IPS-18c (cell line): ENCODE data around the gene FAM13B.
"Not testable (repeated sequence)": the region's sequence is repeated elsewhere in the genome, so short reads cannot be mapped to it uniquely, and the experiment has no call there.

Experiments used
- H3K4me3 ChIP-seq: 2 replicates; pipeline ENCODE4 v1.7.0; 2013; ENCODE audit warnings: low read depth, mild to moderate bottlenecking, low read length, moderate library complexity; ENCODE audit not compliant: insufficient read depth
- H3K9me3 ChIP-seq: one replicate; pipeline ENCODE4 v1.6.1; 2013; ENCODE audit warnings: mild to moderate bottlenecking, low read length, moderate library complexity; ENCODE audit not compliant: control insufficient read depth, insufficient read depth

Gene FAM13B

DNA sequence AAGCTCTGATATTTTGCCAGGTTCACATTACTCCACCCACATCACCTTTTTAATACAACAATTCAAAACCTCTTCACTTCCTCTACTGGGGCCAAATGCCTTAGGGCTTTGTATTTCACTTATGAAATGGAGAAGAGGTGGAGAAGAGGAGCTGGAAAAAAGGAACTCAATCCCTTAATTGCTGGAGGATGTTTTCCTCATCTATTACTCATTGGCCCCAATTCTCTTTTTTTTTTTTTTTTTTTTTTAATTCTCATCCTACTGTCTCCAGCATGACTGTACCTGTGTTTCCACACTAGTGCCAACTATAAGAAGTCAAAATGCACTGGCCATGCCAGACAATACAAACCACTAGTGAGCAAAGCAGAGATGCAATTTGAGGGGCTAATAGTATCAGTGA lies 20.9 kb downstream of the FAM13B start:
- no peaks in the 10 kb centered on the region for H3K9me3 ChIP-seq
- no peak overlapping the region for H3K4me3 ChIP-seq

DNA sequence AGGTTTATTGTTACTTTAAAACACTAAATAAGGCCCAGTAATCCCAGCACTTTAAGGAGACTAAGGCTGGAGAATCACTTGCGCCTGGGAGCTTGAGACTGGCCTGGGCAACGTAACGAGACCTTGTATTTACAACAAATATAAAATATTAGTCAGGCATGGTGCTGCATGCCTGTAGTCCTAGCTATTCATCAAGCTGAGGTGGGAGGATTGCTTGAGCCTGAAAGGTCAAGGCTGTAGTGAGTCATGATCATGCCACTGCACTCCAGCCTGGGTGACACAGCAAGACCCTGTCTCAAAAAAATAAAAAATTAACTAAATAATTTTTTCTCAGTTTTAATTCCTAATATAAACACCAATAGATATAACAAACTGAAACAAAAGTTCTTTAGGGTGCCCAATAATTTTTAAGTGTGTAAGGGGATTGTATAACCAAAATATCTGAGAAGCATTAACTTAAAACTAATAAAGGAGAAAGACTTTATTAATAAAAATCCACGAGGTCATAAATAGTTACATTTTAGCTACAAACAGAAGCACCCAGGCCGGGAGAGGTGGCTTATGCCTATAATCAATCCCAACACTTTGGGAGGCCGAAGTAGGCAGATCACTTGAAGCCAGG lies 32.7 kb downstream of the FAM13B start:
- Histone ChIP-seq H3K4me3 (no peak overlapping the region), H3K9me3 (no peaks in the 10 kb centered on the region)

DNA sequence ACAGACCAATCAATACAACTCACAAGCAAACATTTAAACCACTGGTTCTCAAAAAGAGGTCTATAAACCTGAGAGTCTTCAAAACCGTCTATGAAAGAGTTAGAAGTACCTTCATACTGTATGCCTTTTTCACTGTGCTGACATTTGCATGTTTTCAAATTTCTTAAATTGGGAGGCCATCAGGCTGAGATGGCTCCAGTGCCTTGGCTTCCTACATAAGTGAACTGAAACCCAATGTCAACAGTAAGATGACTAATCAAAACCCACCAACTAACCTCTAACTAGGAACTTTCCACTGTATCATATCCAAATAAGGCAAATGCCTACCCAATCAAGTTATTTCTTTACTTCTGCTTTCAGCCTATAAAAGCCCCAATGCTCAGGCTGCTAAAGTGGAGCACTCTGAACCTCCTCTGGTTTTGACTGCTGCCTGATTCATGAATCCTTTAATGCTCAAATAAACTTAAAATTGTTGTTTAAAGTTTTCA lies 35.1 kb downstream of the FAM13B start:
- no peaks in the 10 kb centered on the region for H3K9me3 ChIP-seq
- H3K4me3 ChIP-seq: no peak overlapping the region

DNA sequence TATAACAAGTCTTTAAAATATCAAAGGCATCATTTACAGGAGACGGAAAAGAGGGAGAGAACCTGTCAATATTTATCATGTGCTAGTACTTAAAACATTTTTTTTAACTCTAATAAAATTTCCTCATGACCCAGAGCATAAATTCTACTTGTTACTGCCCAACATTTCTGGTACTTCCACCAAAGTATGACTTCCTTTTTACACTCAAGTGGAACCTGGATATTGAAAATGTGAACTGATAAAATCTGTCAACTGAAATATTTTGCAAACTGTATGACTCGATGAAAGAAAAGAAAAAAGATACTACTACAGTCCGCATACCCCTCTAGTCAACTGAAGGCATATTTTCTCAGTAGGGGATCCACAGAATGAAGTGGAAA lies 37.1 kb downstream of the FAM13B start:
- H3K4me3 ChIP-seq: no peak overlapping the region
- H3K9me3 ChIP-seq: no peaks in the 10 kb centered on the region

DNA sequence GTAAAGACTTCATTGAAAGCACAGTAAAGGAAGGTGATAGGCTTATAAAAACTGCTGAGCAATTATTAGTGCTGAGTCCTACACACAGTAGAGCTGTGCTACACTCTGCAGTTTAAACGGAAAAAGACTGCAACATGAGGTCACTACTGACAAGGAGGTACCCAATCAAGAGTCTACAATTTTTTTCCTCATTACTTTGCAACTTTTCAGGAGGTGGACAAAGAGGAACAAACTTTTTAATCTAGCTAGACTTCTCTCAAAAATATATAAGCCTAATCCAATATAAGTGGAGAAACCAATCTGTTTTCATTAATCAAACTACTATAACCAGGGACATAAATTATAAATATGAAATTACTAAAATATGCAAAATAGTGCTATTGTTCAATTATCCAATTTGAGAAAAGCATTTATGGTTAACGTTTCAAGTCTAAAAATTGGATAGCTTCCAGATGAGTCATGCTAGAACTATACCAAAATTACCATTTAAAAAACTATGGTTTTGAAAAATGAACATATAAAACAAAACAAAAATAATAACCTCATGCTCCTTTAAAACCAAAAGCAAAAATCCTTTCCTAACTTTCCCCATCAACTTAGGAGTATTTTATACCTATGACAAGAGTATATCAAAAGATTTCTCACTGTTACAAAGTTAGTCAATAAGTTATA lies 37.7 kb downstream of the FAM13B start:
- Histone ChIP-seq H3K4me3 (no peak overlapping the region), H3K9me3 (no peaks in the 10 kb centered on the region)

DNA sequence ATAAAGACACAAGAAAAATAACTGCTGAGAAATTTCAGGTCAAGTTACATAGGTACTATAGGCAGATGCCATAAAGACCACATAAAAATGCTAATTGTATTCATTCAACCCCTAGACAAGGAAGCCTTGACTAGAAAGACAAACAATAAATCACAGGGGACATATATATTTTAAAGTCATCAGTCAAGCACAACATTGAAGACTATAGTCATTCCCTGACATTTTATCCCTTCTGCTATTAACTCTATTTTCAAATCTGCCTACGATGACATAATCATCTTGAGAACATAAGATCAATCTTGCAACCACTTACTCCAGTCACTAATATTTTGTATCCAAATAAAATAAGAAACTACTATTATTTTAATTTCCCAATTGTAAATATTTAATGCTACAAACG lies 38.3 kb downstream of the FAM13B start:
- no peaks in the 10 kb centered on the region for H3K9me3 ChIP-seq
- no peak overlapping the region for H3K4me3 ChIP-seq

DNA sequence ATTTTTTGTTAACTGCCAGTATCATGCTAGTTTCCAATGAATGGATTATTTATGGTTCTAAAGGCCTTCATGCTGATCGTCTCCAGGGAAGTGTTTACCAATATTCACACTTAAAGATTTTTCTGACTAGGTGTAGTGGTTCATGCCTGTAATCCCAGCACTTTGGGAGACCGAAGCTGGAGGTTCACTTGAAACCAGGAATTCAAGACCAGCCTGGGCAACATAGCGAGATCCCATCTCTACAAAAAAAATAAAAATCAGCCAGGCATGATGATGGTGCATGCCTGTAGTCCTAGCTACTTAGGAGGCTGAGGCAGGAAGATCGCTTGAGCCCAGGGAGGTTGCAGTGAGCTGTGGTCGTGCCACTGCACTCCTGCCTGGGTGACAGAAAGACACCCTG lies 43.5 kb downstream of the FAM13B start:
- Histone ChIP-seq H3K4me3 (no peak overlapping the region), H3K9me3 (no peaks in the 10 kb centered on the region)

DNA sequence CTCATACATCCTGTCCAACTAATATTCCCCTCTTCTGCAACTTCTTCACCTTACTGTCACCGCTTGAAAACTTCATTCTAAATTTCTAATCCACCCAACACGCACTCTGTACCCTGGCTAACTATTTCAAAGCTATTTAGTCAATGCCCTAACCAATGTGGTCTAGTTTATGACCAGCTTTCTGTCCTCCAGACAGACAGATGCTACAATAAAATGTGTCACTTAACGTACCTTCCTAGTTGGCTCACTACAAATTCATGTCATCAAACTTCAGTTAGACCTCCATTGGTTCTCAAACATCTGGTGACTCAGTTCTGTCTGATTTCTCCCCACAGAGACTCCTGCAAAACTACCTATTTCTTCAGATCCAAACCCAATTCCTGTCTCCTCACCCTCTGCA lies 57.7 kb downstream of the FAM13B start:
- Histone ChIP-seq H3K9me3 (no peaks in the 10 kb centered on the region), H3K4me3 (no peak overlapping the region)

DNA sequence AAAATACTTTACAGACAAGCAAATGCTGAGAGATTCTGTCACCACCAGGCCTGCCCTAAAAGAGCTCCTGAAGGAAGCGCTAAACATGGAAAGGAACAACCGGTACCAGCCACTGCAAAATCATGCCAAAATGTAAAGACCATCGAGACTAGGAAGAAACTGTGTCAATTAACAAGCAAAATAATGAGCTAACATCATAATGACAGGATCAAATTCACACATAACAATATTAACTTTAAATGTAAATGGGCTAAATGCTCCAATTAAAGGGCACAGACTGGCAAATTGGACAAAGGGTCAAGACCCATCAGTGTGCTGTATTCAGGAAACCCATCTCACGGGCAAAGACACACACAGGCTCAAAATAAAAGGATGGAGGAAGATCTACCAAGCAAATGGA lies 62.5 kb downstream of the FAM13B start:
- not testable (repeated sequence) for H3K9me3 ChIP-seq

DNA sequence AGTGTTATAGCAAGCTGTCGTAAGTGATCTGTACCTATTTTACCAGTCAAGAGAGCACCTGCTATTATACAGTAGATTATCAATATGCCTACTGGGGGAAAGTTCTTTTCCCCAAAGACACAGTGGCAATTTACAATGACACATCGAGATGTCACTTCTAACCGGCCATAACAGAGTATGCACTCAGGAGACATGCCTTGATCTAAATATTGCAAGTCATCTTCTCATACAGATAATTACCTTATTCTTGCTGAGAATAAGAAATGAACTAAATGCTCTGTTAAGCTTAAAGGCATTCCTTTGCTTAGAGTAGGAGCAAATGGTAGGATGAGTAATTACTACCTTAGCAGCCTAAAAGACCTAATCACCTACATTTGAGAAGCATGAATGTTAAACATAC lies 72.1 kb downstream of the FAM13B start:
- no peak overlapping the region for H3K4me3 ChIP-seq
- H3K9me3 ChIP-seq: no peaks in the 10 kb centered on the region

More for the DNA sequence above, 62.5 kb downstream of the FAM13B start:
- not testable (repeated sequence) for H3K4me3 ChIP-seq

DNA sequence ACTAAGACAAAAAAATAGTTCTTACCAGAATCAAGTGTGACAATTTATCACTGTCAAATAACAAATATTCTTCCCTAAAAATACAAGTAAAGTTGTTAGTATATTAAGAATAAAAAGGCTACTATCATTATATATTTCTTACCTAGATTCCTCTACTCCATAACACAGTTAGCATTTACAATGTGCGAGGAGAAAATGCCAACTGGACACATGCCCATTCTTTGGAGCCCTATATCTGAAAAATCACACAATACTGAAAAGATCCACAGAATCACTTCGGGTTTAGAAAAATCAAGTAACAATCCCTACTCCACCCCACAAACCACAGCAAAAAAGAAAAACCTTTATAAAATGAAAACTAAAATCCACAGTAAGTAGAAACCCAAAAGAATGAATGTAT lies 72.7 kb downstream of the FAM13B start:
- Histone ChIP-seq H3K4me3 (no peak overlapping the region), H3K9me3 (no peaks in the 10 kb centered on the region)

DNA sequence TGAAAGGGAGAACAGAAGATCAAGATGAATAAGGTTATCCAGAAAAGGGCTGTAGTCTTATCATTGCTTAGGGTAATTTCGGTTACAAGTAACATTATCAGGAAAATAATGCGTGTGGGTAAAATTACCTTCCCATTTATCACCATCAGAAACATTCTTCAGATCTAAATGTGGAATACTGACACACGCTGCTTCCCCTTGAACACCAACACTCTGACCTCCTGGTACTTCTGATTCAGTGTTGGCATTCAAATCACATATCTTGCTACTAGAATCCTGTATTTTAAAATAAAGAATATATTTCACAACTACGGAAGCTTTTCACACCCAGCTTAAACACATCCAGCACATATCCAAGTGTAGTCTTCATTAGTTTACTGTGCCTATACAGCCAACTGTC lies 73.4 kb downstream of the FAM13B start:
- Histone ChIP-seq H3K9me3 (no peaks in the 10 kb centered on the region), H3K4me3 (no peak overlapping the region)

DNA sequence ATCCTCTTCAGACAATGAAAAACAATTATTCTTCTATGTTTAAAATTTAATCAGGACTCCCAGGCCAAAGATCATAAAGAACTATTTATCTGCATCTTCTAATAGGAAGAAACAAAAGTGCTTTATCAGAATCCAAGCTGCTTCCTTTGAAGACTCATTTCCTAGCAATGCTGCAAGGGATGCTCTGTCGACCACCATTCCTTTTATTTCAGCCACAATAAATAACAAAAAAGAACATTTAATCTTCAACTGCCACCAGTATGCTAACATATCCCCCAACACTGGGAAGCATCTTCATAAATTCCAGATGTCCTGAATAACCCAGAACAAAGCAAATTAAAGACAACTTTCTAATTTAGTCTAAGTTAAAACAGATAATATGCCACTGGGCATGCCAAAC lies 74.9 kb downstream of the FAM13B start:
- H3K4me3 ChIP-seq: no peak overlapping the region
- H3K9me3 ChIP-seq: no peaks in the 10 kb centered on the region

DNA sequence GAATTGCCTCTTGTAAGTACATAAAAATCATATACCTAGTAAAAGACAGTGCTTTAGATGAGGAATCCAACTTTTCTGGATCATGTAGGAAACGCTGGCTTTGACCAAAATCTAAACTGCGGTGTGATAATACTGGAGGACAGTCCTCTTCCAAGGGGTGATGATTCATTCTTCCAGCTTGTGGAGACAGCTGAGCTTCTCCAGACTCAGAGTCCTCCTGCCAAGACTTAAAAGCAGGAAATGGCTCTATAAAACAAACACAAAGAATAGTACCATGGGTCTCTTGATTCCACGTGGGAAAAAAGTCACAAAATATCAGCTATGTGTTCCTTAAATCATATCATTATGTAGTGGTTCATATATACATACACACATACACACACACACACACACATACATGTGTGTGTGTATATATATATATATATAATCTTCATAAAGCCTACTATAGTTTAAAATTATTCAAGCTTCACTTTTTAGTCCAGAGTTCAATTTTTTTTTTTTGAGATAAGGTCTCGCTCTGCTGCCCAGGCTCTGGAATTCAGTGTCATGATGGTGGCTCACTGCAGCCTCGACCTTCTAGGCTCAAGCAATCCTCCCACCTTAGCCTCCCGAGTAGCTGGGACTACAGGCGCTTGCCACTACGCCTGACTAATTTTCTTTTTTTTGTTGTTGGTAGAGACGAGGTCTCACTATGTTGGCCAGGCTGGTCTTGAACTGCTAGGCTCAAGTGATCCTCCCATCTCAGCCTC lies 78.6 kb downstream of the FAM13B start:
- no peak overlapping the region for H3K4me3 ChIP-seq
- no peaks in the 10 kb centered on the region for H3K9me3 ChIP-seq

DNA sequence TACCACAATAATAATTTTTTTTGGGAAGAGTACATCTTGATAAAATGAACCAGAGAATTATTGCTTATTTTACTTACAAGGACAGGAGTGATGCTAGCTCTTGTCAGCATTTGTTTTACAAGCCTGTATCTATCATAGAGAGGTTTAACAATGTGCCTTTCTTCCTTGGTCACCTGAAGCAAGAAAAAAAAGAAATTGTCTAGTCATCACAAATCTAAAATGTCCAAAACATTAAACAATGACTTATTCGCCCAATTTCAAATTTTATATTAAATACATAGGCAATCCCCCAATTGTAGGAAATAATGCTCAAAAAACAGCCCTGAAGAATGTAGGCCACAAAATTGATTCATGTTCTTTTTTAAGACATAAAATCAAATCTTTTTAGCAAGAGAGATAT lies 87.1 kb downstream of the FAM13B start:
- Histone ChIP-seq H3K4me3 (no peak overlapping the region), H3K9me3 (no peaks in the 10 kb centered on the region)

DNA sequence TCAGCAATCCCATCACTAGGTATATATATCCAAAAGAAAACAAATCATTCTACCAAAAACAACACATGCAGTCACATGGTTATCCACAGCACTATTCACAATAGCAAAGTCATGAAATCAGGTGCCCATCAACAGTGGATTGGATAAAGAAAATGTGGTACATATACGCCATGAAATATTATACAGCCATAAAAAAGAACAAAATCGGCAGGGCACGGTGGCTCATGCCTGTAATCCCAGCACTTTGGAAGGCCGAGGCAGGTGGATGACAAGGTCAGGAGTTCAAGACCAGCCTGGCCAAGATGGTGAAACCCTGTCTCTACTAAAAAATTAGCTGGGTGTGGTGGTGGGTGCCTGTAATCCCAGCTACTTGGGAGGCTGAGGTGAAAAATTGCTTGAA lies 88.6 kb downstream of the FAM13B start:
- not testable (repeated sequence) for H3K4me3 ChIP-seq, H3K9me3 ChIP-seq

DNA sequence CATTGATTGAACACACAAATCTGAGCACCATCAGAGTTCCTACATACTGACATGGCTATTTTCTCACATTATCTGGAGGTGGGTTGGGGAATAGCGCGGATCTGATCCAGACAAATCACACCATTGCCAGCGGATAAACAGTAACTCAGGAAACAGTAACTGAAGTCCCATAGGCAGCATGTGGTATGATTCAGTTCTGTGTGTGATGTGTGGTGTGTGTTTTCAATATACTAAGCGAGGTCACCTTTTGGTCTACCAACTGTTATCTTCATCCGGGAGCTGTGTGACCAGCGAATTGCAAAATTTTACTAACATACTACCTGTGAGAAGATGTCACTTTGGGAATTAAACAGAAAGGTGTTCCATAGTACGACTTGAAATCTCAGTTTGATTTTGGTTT lies 93.5 kb downstream of the FAM13B start:
- no peaks in the 10 kb centered on the region for H3K9me3 ChIP-seq
- H3K4me3 ChIP-seq: no peak overlapping the region

DNA sequence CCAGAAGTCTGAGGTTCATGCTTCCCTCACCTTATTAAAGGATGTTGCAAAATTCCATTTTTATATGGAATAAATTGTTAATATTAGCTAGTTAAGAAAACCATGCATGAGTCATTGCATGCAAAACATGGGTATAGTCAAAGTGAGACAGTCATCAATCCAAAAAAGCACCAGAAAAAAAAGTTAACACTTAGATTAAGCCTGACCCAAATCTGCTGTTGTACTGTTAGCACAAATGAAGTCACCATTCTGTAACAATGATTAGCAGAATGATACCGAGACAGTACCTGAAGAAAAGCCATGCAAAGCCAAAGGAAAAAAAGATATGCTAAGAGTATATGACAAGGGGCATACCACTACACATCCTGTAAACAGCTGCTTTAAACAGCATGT lies 94.1 kb downstream of the FAM13B start:
- Histone ChIP-seq H3K4me3 (no peak overlapping the region), H3K9me3 (no peaks in the 10 kb centered on the region)
